ENCODE measurements around the gene SPSB1.

DNA sequence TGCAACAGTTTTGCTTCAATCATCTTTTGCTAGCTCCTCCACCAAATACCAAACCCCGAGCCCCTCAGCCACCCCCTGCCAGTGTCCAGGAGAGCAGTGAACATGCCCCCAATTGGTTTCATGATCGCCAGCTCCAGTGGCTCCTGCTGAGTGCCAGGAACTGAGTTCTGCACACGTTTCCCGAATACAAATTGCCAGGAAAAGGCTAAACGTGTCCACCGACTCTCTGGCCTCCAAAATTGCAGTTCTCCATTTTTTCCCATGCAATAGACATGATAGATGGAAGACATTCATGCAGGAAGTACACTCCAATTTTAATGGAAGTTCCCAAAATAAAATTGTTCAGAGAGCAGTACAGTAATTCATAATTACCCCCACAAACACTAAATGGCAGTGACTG lies 101.3 kb downstream of the SPSB1 start:
- TF ChIP-seq, protein P1, sequence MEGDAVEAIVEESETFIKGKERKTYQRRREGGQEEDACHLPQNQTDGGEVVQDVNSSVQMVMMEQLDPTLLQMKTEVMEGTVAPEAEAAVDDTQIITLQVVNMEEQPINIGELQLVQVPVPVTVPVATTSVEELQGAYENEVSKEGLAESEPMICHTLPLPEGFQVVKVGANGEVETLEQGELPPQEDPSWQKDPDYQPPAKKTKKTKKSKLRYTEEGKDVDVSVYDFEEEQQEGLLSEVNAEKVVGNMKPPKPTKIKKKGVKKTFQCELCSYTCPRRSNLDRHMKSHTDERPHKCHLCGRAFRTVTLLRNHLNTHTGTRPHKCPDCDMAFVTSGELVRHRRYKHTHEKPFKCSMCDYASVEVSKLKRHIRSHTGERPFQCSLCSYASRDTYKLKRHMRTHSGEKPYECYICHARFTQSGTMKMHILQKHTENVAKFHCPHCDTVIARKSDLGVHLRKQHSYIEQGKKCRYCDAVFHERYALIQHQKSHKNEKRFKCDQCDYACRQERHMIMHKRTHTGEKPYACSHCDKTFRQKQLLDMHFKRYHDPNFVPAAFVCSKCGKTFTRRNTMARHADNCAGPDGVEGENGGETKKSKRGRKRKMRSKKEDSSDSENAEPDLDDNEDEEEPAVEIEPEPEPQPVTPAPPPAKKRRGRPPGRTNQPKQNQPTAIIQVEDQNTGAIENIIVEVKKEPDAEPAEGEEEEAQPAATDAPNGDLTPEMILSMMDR (IDR thresholded peaks at IDR 0.05; ENCODE audit: low read length) = no peak
- TF ChIP-seq EZH2 (optimal IDR thresholded peaks at IDR 0.05; ENCODE audit: low read depth, low read length) = no peak
